Measurements from ENCODE around the gene KCNK13. TPM values are rescaled to one million over a fixed set of nuclear protein-coding genes. Genes with fewer than 3 reads are reported as not detected.

The KCNK13 gene
- total and polyA plus RNA-seq, 2 of the 4 experiments (the other 2 are of a cell fraction), result not detected

DNA sequence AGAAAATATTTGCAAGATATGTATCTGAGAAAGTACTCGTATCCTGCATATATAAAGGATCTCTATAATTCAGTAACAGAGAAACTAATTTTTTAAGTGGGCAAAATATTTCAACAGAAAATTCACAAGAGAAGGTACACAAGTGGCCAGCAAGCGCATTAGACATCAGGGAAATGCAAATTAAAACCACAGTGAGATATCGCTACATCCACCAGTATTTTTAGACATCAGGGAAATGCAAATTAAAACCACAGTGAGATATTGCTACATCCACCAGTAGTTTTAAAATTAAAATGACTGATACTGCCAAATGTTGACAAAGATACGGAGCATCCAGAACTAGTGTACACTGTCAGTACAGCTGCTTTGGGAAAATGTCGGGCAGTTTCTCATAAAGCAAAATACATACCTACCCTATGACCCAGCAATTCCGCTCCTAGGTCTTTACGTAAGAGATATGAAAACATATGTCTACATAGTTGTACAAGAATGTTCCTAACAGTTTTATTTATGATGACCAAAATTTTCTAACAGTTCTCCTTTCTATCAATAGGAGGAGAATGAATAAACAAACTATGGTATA is 2.8 kb upstream of the KCNK13 start:
- no peak overlapping the region for H2AK9ac ChIP-seq (replicated peaks; ENCODE audit: low read depth, low read length, poor library complexity)
- no peaks in the 10 kb centered on the region for H4K20me1 ChIP-seq (ENCODE audit: insufficient read depth, low read length)
- peaks cover 4% of the 10 kb centered on the region; the same call in 1 of the 2 replicates for H3K4me1 ChIP-seq (ENCODE audit: control insufficient read depth, insufficient read depth, low read length)
- H4K91ac ChIP-seq (ENCODE audit: insufficient read depth, low read depth, low read length), result no peak overlapping the region
- no peak overlapping the region for H3K14ac ChIP-seq (replicated peaks; ENCODE audit: low read depth, low read length)
- H2BK20ac ChIP-seq (ENCODE audit: low read depth, low read length), result no peak overlapping the region
- no peak overlapping the region for H3K4ac ChIP-seq (ENCODE audit: low read depth, low read length)
- H3K9me3 ChIP-seq (ENCODE audit: control insufficient read depth, insufficient read depth, low read length), result 0 out of 2 replicates have a peak, but pooled peaks cover 2% of the 10 kb centered on the region
- intact Hi-C loops (cut with micrococcal nuclease) (no loop called here), in situ Hi-C loops (cut with MboI; ENCODE audit: low sequenced_read_pairs) (no loop called here), dilution Hi-C loops (cut with HindIII; ENCODE audit: low sequenced_read_pairs, unreplicated experiment) (no loop called here)
- no peak overlapping the region for H2BK120ac ChIP-seq (ENCODE audit: low read depth, low read length)
- no peak overlapping the region for H2AFZ ChIP-seq (replicated peaks; ENCODE audit: low read length, poor library complexity)
- ATAC-seq (ENCODE audit: low read depth) (no peak), DNase-seq (peak; percentile 8)
- H4K8ac ChIP-seq (ENCODE audit: low read depth in 2 of 2, low read length in 2 of 2), result no peak overlapping the region
- H3K4me3 ChIP-seq (ENCODE audit: insufficient read depth, low read depth, low read length), result no peak overlapping the region
- H3K23ac ChIP-seq (ENCODE audit: low read depth, low read length), result no peak overlapping the region
- POLR2A ChIA-PET (ENCODE audit: unreplicated experiment), result no interaction called here
- no peak overlapping the region for H2BK5ac ChIP-seq (ENCODE audit: low read depth, low read length, poor library complexity, severe bottlenecking)
- H3K18ac ChIP-seq (ENCODE audit: low read depth, low read length), result no peak overlapping the region
- H2AK5ac ChIP-seq (ENCODE audit: low read depth, low read length), result no peak overlapping the region
- H3K4me2 ChIP-seq (ENCODE audit: low read depth, low read length), result no peak overlapping the region
- H3K36me3 ChIP-seq (ENCODE audit: control insufficient read depth, insufficient read depth, low read length), result no peaks in the 10 kb centered on the region
- no peak overlapping the region for H2BK15ac ChIP-seq (ENCODE audit: low read depth, low read length)
- no peaks in the 10 kb centered on the region for H3K79me1 ChIP-seq (ENCODE audit: low read depth in 1 of 2, low read length in 2 of 2)
- no peak overlapping the region for H4K5ac ChIP-seq (ENCODE audit: low read depth, low read length)
- no TSS peak for BruUV-seq (replicated peaks)
- CTCF ChIA-PET, result interaction anchor here (0.6 to 1.3 kb wide), 2 partner anchors 32 to 81 kb away, joined by 4 to 5 read pairs; no protein-coding TSS in a partner anchor
- H3K27me3 ChIP-seq (ENCODE audit: control insufficient read depth, insufficient read depth, low read length), result peaks cover 52% of the 10 kb centered on the region
- H3K27ac ChIP-seq (ENCODE audit: insufficient read depth, low read length), result no peak overlapping the region
- no peak overlapping the region for H3K56ac ChIP-seq (ENCODE audit: extremely low read depth, insufficient read depth, low read length)
- no peak overlapping the region for H3K9ac ChIP-seq (ENCODE audit: low read depth, low read length)
- H3K9me1 ChIP-seq (ENCODE audit: insufficient read depth, low read length), result no peaks in the 10 kb centered on the region
- no peak for TF ChIP-seq FOS (IDR thresholded peaks at IDR 0.05; ENCODE audit: low read depth, low read length)
- no peak for TF ChIP-seq BHLHE40 (IDR thresholded peaks at IDR 0.05; ENCODE audit: low read depth, low read length)
- TF ChIP-seq, protein P1, sequence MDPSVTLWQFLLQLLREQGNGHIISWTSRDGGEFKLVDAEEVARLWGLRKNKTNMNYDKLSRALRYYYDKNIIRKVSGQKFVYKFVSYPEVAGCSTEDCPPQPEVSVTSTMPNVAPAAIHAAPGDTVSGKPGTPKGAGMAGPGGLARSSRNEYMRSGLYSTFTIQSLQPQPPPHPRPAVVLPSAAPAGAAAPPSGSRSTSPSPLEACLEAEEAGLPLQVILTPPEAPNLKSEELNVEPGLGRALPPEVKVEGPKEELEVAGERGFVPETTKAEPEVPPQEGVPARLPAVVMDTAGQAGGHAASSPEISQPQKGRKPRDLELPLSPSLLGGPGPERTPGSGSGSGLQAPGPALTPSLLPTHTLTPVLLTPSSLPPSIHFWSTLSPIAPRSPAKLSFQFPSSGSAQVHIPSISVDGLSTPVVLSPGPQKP (IDR thresholded peaks at IDR 0.05; ENCODE audit: borderline replicate concordance, low read depth, low read length), result no peak
- TF ChIP-seq RAD21 (IDR thresholded peaks at IDR 0.05; ENCODE audit: low read length), result no peak
- no peak for TF ChIP-seq RCOR1 (IDR thresholded peaks at IDR 0.05; ENCODE audit: insufficient replicate concordance, low read length)
- TF ChIP-seq CEBPB (IDR thresholded peaks at IDR 0.05; ENCODE audit: low read depth, low read length), result no peak
- TF ChIP-seq, protein P2, sequence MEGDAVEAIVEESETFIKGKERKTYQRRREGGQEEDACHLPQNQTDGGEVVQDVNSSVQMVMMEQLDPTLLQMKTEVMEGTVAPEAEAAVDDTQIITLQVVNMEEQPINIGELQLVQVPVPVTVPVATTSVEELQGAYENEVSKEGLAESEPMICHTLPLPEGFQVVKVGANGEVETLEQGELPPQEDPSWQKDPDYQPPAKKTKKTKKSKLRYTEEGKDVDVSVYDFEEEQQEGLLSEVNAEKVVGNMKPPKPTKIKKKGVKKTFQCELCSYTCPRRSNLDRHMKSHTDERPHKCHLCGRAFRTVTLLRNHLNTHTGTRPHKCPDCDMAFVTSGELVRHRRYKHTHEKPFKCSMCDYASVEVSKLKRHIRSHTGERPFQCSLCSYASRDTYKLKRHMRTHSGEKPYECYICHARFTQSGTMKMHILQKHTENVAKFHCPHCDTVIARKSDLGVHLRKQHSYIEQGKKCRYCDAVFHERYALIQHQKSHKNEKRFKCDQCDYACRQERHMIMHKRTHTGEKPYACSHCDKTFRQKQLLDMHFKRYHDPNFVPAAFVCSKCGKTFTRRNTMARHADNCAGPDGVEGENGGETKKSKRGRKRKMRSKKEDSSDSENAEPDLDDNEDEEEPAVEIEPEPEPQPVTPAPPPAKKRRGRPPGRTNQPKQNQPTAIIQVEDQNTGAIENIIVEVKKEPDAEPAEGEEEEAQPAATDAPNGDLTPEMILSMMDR (conservative IDR thresholded peaks at IDR 0.05; ENCODE audit: low read depth, low read length), result no peak
- TF ChIP-seq CHD1 (IDR thresholded peaks at IDR 0.05; ENCODE audit: low read depth, low read length), result no peak
- TF ChIP-seq MXI1 (IDR thresholded peaks at IDR 0.05; ENCODE audit: borderline replicate concordance, low read depth, low read length), result no peak
- TF ChIP-seq, protein P3, sequence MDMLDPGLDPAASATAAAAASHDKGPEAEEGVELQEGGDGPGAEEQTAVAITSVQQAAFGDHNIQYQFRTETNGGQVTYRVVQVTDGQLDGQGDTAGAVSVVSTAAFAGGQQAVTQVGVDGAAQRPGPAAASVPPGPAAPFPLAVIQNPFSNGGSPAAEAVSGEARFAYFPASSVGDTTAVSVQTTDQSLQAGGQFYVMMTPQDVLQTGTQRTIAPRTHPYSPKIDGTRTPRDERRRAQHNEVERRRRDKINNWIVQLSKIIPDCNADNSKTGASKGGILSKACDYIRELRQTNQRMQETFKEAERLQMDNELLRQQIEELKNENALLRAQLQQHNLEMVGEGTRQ (IDR thresholded peaks at IDR 0.05; ENCODE audit: low read depth, low read length), result no peak
- TF ChIP-seq RFX5 (IDR thresholded peaks at IDR 0.05; ENCODE audit: low read depth, low read length), result no peak
- no CpG with 5 or more reads among the region's 7 CpGs for WGBS, 2 experiments (ENCODE audit: extremely low coverage in 2 of 2, insufficient read length in 1 of 2)
